ENCODE data around the gene BET1L. TPM values are rescaled to one million over a fixed set of nuclear protein-coding genes. Genes with fewer than 3 reads are reported as not detected.

BET1L gene
- total RNA-seq, 1 donor from 2014 or later = 19.3 TPM

- no peak for DNase-seq (ENCODE audit: low read depth)
Measured at GRCh38 chr11:210803-211180, 3.6 kb upstream of the BET1L start.

GRCh38 chr11:210122-210802, 3.1 kb upstream of the BET1L start:
- DNase-seq (ENCODE audit: low read depth) = peak; percentile 71

DNA sequence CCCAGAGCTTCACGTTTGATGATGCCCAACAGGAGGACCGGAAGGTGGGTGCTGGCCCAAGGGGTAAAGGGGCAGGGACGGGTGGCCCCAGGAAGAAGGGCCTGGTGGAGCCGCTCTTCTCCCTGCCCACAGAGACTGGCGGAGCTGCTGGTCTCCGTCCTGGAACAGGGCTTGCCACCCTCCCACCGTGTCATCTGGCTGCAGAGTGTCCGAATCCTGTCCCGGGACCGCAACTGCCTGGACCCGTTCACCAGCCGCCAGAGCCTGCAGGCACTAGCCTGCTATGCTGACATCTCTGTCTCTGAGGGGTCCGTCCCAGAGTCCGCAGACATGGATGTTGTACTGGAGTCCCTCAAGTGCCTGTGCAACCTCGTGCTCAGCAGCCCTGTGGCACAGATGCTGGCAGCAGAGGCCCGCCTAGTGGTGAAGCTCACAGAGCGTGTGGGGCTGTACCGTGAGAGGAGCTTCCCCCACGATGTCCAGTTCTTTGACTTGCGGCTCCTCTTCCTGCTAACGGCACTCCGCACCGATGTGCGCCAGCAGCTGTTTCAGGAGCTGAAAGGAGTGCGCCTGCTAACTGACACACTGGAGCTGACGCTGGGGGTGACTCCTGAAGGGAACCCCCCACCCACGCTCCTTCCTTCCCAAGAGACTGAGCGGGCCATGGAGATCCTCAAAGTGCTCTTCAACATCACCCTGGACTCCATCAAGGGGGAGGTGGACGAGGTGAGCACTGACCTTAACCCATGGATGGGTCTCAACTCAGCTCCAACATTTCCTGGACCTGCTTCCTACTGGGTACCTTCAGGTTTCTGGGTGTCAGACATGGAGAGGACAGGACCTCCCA, 2.3 kb upstream of the BET1L start:
- DNase-seq (ENCODE audit: low read depth) = no peak

GRCh38 chr11:208917-209260, 1.7 kb upstream of the BET1L start:
- no peak for DNase-seq (ENCODE audit: low read depth)

GRCh38 chr11:208181-208916, 1.1 kb upstream of the BET1L start:
- DNase-seq (ENCODE audit: low read depth) = peak; percentile 84

DNA sequence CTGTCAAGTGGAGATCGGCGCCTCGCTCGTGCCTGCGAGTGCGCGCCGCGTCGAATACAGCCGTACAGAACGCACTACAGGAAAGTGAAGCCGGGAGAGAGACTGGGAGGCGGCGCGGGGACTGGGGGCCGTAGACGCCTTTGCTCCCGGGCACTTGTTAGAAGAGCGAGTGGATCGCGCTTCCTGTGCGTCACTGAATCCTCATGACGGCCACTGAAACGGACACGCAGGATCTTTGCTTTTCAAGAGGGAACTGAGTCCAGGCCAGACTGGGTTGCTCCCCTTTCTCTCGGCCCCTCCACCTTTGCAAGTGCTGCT, 623 bp upstream of the BET1L start:
- DNase-seq (ENCODE audit: low read depth) = no peak

DNA sequence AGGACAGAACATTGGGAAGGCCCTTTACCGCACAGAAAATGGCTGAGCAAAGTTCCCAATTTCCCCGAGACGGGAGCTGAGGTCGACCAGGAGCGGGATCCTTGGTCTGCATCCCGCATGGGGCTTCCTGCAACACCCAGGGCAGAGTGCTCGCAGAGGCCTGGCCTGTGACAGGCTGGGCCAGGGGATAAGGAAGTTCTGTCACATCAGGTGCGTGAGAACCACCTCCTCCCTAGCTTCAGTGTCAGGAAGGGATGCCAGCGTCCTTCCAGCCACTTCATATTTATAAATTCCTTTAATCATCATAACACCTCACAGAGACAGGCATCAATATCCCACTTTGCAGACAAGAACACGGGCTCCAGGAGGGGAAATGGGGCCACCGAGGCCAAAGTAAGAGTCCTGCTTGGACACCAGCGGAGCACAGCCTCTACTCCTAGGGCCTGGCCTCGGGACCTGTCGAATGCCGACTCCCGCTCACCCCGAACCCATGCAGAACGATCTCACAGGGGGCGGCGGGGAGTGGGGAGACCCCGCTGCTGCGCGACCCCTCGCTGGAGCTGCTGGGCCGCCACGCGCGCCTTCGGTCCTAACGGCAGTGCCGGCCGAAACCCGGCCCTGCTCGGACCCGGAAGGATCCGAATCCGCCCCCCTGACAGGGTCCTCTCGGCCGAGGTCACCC, 532 bp downstream of the BET1L start:
- DNase-seq (ENCODE audit: low read depth) = no peak

DNA sequence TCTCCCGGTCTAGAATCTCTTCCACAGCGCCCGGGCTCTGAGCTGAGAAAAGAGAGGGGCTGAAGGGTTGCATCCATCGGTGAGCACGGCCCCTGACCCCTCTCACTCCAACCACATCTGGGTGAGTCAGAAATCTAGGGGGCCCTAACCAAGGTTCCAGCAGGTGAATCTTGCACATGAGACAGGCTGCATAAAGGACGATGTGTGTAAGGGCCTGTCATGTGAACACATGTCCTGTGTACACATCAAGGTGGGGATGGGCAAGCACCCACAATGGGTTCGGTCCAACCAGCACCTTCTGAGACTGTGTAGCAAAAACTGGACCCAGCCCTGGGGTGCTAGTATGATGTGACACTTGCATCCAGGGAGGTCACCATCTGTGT, 1.2 kb downstream of the BET1L start:
- DNase-seq (ENCODE audit: low read depth) = no peak

DNA sequence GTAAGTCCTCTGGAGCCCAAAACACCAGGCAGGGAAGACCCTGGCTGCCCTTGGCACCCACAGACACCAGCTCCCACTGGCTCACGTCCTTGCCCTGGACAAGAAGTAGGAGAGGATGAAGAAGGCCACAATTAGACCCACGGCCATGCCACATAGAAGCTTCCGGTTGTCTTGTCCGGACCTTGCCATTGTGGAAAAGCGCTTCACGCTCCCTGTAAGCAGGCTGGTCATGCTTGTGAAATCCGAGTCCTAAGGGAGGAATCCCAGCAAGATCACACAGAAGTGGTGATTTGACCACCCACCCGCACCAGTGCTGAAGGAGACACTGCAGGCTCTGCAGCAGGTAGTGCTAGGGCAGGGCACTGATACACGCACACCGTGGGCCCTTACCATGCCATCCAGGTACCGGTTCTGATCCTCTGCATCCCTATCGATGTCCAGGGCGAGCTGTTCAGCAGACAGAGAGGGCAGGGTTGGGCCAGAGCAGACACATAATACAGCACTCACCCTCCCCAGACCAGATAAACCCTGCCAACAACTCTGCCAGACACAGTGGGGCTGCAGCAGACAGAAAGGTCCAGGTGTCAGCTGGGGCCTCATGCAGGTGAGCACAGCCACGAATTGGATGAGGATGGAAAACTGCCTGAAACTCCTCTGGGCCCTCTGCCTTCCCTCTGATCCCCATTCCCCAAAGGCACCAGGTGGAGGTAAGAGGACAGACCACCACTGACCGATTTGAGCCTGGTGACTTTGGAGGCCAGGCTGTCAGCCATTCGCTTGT, 1.8 kb downstream of the BET1L start:
- DNase-seq (ENCODE audit: low read depth) = no peak

- no peak for DNase-seq (ENCODE audit: low read depth)
Measured at GRCh38 chr11:204587-205109, 2.6 kb downstream of the BET1L start.

DNA sequence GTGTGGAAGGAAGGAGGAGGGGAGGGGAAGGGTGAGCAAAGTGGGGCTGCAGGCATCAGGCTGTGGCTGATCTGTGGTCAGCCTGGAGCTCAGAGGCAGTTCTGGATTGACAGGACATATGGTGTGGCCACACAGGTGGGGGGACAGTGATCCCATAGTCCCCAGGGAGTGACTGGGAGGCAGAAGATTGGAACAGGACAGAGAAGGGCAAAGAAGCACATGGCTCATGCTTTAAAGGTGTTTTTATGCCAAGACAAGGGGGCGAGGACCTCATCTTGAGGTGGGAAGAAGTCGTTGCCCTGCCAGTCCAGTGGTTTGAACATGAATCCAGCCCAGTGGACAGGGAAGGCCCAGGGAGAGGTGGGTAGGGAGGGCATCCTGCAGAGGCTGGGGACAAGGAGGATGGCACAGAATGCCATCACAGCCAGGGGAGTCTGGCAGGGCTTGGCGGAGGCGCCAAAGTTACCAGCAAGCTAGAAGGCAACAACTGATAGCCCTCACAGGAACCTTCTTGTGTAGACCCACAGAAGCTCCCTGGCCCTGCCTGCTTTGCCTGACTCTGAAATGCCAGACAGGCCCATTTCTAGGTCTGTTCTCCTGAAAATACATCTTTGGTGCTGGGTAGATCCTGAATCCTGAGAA, 3.1 kb downstream of the BET1L start:
- peak; percentile 78 for DNase-seq (ENCODE audit: low read depth)

- DNase-seq (ENCODE audit: low read depth) = no peak
Measured at GRCh38 chr11:203056-203944, 3.9 kb downstream of the BET1L start.

GRCh38 chr11:202490-202889, 4.7 kb downstream of the BET1L start:
- DNase-seq (ENCODE audit: low read depth) = no peak

GRCh38 chr11:201966-202365, 5.2 kb downstream of the BET1L start:
- DNase-seq (ENCODE audit: low read depth) = no peak

GRCh38 chr11:200224-201003, 6.8 kb downstream of the BET1L start:
- no peak for DNase-seq (ENCODE audit: low read depth)

DNA sequence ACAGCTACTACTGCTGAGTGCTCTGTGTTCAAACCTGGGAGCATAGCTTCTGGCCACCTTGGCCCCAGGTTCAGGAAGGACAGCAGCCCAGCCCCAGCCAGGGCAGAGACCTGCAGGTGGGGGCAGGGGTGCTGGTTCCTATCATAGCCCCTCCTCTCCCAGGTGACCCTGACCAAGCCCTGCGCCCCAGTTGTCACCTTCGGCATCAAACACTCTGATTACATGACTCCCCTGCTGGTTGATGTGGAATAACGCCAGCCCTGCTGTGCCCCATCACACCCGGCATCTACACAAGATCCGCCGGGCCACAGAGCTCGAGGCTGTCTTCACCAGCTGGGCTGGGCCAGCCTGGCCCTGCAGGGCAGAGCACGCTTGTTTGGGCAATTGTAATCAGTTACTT, 7.4 kb downstream of the BET1L start:
- DNase-seq (ENCODE audit: low read depth) = no peak

DNA sequence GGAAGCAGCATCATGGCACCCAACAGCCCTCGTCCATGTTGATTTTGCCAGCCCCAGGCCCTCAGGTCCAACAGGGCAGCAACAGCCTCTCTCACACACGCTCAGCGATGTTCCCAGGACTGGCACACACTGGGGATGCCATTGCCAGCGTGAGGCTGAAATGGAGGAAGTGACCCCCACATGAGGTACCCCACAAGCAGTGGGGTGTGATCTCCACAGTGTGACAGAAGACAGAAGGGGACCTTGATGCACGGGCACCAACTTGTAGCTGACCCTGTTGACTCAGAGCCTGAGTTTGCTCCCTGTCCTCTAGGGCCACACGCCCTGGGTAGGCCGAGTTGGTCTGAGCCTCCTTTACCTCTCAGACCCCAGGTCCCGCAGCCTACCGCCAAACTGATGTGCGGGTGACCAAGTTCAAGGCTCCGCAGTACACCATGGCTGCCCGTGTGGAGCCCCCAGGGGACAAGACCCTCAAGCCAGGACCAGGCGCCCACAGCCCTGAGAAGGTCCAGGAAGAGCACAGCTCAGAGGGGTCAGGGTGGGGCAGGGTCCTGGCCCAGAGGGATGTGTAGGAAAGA, 8.1 kb downstream of the BET1L start:
- DNase-seq (ENCODE audit: low read depth) = no peak

GRCh38 chr11:198236-198806, 8.9 kb downstream of the BET1L start:
- DNase-seq (ENCODE audit: low read depth) = no peak
